Neural progenitor cell (in vitro differentiated cells): ENCODE data around the gene TGM2. TPM values are rescaled to one million over a fixed set of nuclear protein-coding genes. Genes with fewer than 3 reads are reported as not detected.

Experiments
- DNase-seq: peaks from one replicate; pipeline ENCODE4 v3.0.0-alpha.2; 2016; ENCODE audit warnings: low spot score
- H2AFZ ChIP-seq: fragments of 200-600 bp; sonication (generic); replicated peaks from 2 replicates; pipeline ENCODE4 v1.6.1; 2016; ENCODE audit warnings: antibody characterized with exemption
- H3F3A ChIP-seq: fragments of 200-600 bp; sonication (generic); 2 replicates; pipeline ENCODE4 v1.6.1; 2016; ENCODE audit warnings: antibody characterized with exemption, low read depth
- H3K27ac ChIP-seq: fragments of 200-600 bp; sonication (generic); 2 replicates; pipeline ENCODE4 v1.5.1; 2016; ENCODE audit warnings: mild to moderate bottlenecking
- H3K27me3 ChIP-seq: fragments of 200-600 bp; sonication (generic); 2 replicates; pipeline ENCODE4 v1.6.1; 2016; ENCODE audit warnings: mild to moderate bottlenecking, moderate library complexity
- H3K36me3 ChIP-seq: fragments of 200-600 bp; sonication (generic); 2 replicates; pipeline ENCODE4 v1.5.1; 2016
- H3K4me1 ChIP-seq: fragments of 200-600 bp; sonication (generic); 2 replicates; pipeline ENCODE4 v1.6.1; 2016; ENCODE audit warnings: mixed run types
- H3K4me2 ChIP-seq: fragments of 200-600 bp; sonication (generic); 2 replicates; pipeline ENCODE4 v1.6.1; 2016
- H3K4me3 ChIP-seq: fragments of 200-600 bp; sonication (generic); 2 replicates; pipeline ENCODE4 v1.5.1; 2016
- H3K79me2 ChIP-seq: fragments of 200-600 bp; sonication (generic); 2 replicates; pipeline ENCODE4 v1.6.1; 2016; ENCODE audit warnings: low read depth
- H3K9ac ChIP-seq: fragments of 200-600 bp; sonication (generic); 2 replicates; pipeline ENCODE4 v1.6.1; 2016
- H3K9me3 ChIP-seq: fragments of 200-600 bp; sonication (generic); 2 replicates; pipeline ENCODE4 v1.5.1; 2016; ENCODE audit warnings: low read depth
- H4K20me1 ChIP-seq: fragments of 200-600 bp; sonication (generic); 2 replicates; pipeline ENCODE4 v1.6.1; 2016; ENCODE audit warnings: low read depth
- H3K27ac Mint-ChIP-seq: 3 replicates; pipeline ENCODE4 v1.8.0; 2021; ENCODE audit warnings: mixed read lengths
- H3K27me3 Mint-ChIP-seq: 2 replicates; pipeline ENCODE4 v1.8.0; 2022; ENCODE audit warnings: low read depth, mild to moderate bottlenecking, inconsistent platforms, moderate library complexity, mixed read lengths; ENCODE audit not compliant: insufficient read depth
- H3K36me3 Mint-ChIP-seq: 3 replicates; pipeline ENCODE4 v1.8.0; 2021; ENCODE audit warnings: mixed read lengths
- H3K4me1 Mint-ChIP-seq: 3 replicates; pipeline ENCODE4 v1.8.0; 2021; ENCODE audit warnings: mixed read lengths
- H3K4me3 Mint-ChIP-seq: 3 replicates; pipeline ENCODE4 v1.8.0; 2021; ENCODE audit warnings: mild to moderate bottlenecking, moderate library complexity, mixed read lengths
- H3K9me3 Mint-ChIP-seq: 3 replicates; pipeline ENCODE4 v1.8.0; 2020; ENCODE audit warnings: mixed read lengths
- CTCF ChIP-seq: fragments of 200-600 bp; sonication (generic); IDR thresholded peaks from 2 replicates; pipeline ENCODE4 v1.5.1; 2017; ENCODE audit warnings: antibody characterized with exemption, mild to moderate bottlenecking
- EZH2 ChIP-seq: fragments of 200-600 bp; sonication (generic); IDR thresholded peaks from 2 replicates; pipeline ENCODE4 v1.6.1; 2017; ENCODE audit warnings: antibody characterized with exemption, mild to moderate bottlenecking, moderate library complexity
- EZH2phosphoT487 ChIP-seq: fragments of 200-600 bp; sonication (generic); IDR thresholded peaks from 2 replicates; pipeline ENCODE4 v1.6.1; 2017; ENCODE audit warnings: antibody characterized with exemption
- total RNA-seq: library from RNA; depleted of rRNA; stranded (reverse); fragments of >200 nt; gene quantifications from 2 replicates; pipeline ENCODE4 v1.2.3, GENCODE V29; 2015; ENCODE audit warnings: low replicate concordance

TGM2 gene
- total RNA-seq, 1 donor from 2014 or later, result 0.22 TPM

GRCh38 chr20:38112930-38113294 lies 52.2 kb downstream of the TGM2 start:
- no peak overlapping the region for H2AFZ ChIP-seq
- H3K36me3 Mint-ChIP-seq, result no peaks in the 10 kb centered on the region
- no peak overlapping the region for H3K4me3 Mint-ChIP-seq
- no peak for DNase-seq
- no peak overlapping the region for H3K27ac Mint-ChIP-seq
- H3K27ac ChIP-seq, result no peak overlapping the region
- H3K9me3 ChIP-seq, result no peaks in the 10 kb centered on the region
- H3K4me1 Mint-ChIP-seq, result peaks cover 7% of the 10 kb centered on the region
- no peaks in the 10 kb centered on the region for H3F3A ChIP-seq
- no peaks in the 10 kb centered on the region for H3K79me2 ChIP-seq
- H3K4me3 ChIP-seq, result no peak overlapping the region
- no peaks in the 10 kb centered on the region for H3K9me3 Mint-ChIP-seq
- H3K27me3 ChIP-seq, result no peaks in the 10 kb centered on the region
- H3K36me3 ChIP-seq, result no peaks in the 10 kb centered on the region
- no peaks in the 10 kb centered on the region for H3K4me1 ChIP-seq
- no peak for TF ChIP-seq EZH2
- TF ChIP-seq EZH2phosphoT487, result no peak
- no peak for TF ChIP-seq CTCF
- peaks cover 8% of the 10 kb centered on the region for H3K27me3 Mint-ChIP-seq
- H3K4me2 ChIP-seq, result no peak overlapping the region
- H4K20me1 ChIP-seq, result no peaks in the 10 kb centered on the region
- no peak overlapping the region for H3K9ac ChIP-seq

- H3K27me3 ChIP-seq, result no peaks in the 10 kb centered on the region
- TF ChIP-seq CTCF, result no peak
- no peak for TF ChIP-seq EZH2
- no peak for TF ChIP-seq EZH2phosphoT487
- Mint-ChIP-seq H3K4me1 (peaks cover 7% of the 10 kb centered on the region), H3K36me3 (no peaks in the 10 kb centered on the region), H3K27me3 (peaks cover 8% of the 10 kb centered on the region), H3K27ac (peak overlapping the region; percentile 17), H3K4me3 (no peak overlapping the region), H3K9me3 (no peaks in the 10 kb centered on the region)
- H3K4me3 ChIP-seq, result no peak overlapping the region
- no peak overlapping the region for H3K27ac ChIP-seq
- H3K4me1 ChIP-seq, result no peaks in the 10 kb centered on the region
- no peak overlapping the region for H3K9ac ChIP-seq
- H4K20me1 ChIP-seq, result no peaks in the 10 kb centered on the region
- H2AFZ ChIP-seq, result no peak overlapping the region
- no peaks in the 10 kb centered on the region for H3K9me3 ChIP-seq
- no peaks in the 10 kb centered on the region for H3F3A ChIP-seq
- no peak for DNase-seq
- no peaks in the 10 kb centered on the region for H3K79me2 ChIP-seq
- H3K4me2 ChIP-seq, result no peak overlapping the region
- H3K36me3 ChIP-seq, result no peaks in the 10 kb centered on the region
These were observed 52.7 kb downstream of the TGM2 start for GRCh38 chr20:38112261-38112929.

- Histone ChIP-seq H3K4me1 (no peaks in the 10 kb centered on the region), H2AFZ (no peak overlapping the region), H3K4me2 (no peak overlapping the region), H3K9ac (no peak overlapping the region), H3K79me2 (no peaks in the 10 kb centered on the region), H3K36me3 (no peaks in the 10 kb centered on the region), H3K27ac (no peak overlapping the region), H4K20me1 (no peaks in the 10 kb centered on the region), H3K9me3 (no peaks in the 10 kb centered on the region), H3K4me3 (no peak overlapping the region), H3F3A (no peaks in the 10 kb centered on the region), H3K27me3 (no peaks in the 10 kb centered on the region)
- TF ChIP-seq EZH2 (no peak), EZH2phosphoT487 (no peak), CTCF (no peak)
- Mint-ChIP-seq H3K9me3 (no peaks in the 10 kb centered on the region), H3K27me3 (peaks cover 9% of the 10 kb centered on the region), H3K4me1 (peaks cover 7% of the 10 kb centered on the region), H3K27ac (peak overlapping the region; percentile 17), H3K36me3 (no peaks in the 10 kb centered on the region), H3K4me3 (no peak overlapping the region)
- DNase-seq, result no peak
These were observed 53.5 kb downstream of the TGM2 start for GRCh38 chr20:38111366-38112232.
